Endothelial cell of umbilical vein (primary cell): ENCODE measurements around the gene ARID3B. TPM values are rescaled to one million over a fixed set of nuclear protein-coding genes. Genes with fewer than 3 reads are reported as not detected.
A peak's percentile ranks its signal among the peaks of the same experiment; 100 is the strongest.

ENCODE experiments used
- BruUV-seq: library from RNA; stranded (reverse); fragments of 400-500 nt; replicated peaks from 2 replicates; lab custom pipeline; 2021; lab: Mats Ljungman, UMichigan
- CTCF ChIA-PET: fragments of 300-600, 350-600 bp; sonication (Branson Sonifier 250); formaldehyde crosslinking; loops from one replicate; lab custom pipeline; 2021; ENCODE audit warnings: antibody characterized with exemption, inconsistent platforms; lab: Charles Lee
- POLR2A ChIA-PET: fragments of 300-600, 350-600 bp; sonication (Branson Sonifier 250); formaldehyde crosslinking; loops from one replicate; lab custom pipeline; 2021; ENCODE audit warnings: antibody characterized with exemption, inconsistent platforms; lab: Charles Lee
- DNase-seq: peaks from one replicate; pipeline ENCODE4 v3.0.0-alpha.2; 2011; ENCODE audit warnings: low read depth, low spot score
- FAIRE-seq: peaks from 2 replicates; lab custom pipeline; 2011; peaks lifted over from hg19 to GRCh38; lab: Jason Lieb, UNC
- H2AFZ ChIP-seq: 2 replicates; pipeline ENCODE4 v1.6.0; 2012; ENCODE audit warnings: low read depth, low read length, control low read depth, inconsistent platforms
- H3K27ac ChIP-seq: 2 replicates; pipeline ENCODE4 v1.5.1; 2011; ENCODE audit warnings: low read depth, mild to moderate bottlenecking, control low read depth, low read length, moderate library complexity; ENCODE audit not compliant: insufficient read depth
- H3K27me3 ChIP-seq, 2 experiments: 2 replicates each; pipeline versions ENCODE4 v1.6.0 to v1.6.1; 2011; ENCODE audit warnings: low read length in 2 of 2, mixed read lengths in 1 of 2; ENCODE audit not compliant: control insufficient read depth in 2 of 2, insufficient read depth in 2 of 2
- H3K36me3 ChIP-seq, 2 experiments: 2 replicates in 1 of 2; 3 replicates in 1 of 2; pipeline ENCODE4 v1.5.1; 2011; ENCODE audit warnings: low read length in 2 of 2, mild to moderate bottlenecking in 1 of 2, moderate library complexity in 1 of 2; ENCODE audit not compliant: control insufficient read depth in 2 of 2, insufficient read depth in 2 of 2; ENCODE audit errors: extremely low read depth in 1 of 2
- H3K4me1 ChIP-seq: 3 replicates; pipeline ENCODE4 v1.5.1; 2011; ENCODE audit warnings: mild to moderate bottlenecking, low read length; ENCODE audit not compliant: control insufficient read depth, insufficient read depth; ENCODE audit errors: extremely low read depth
- H3K4me2 ChIP-seq: 2 replicates; pipeline ENCODE4 v1.6.1; 2011; ENCODE audit warnings: low read length, control low read depth, mixed read lengths; ENCODE audit not compliant: insufficient read depth
- H3K4me3 ChIP-seq, 3 experiments: fragments of 200-600 bp in 1 of 3; sonication (generic), shearing (Covaris generic) in 1 of 3; replicated peaks in 1 of 3; 2 replicates each; pipeline ENCODE4 v1.5.1; 2011 to 2016; ENCODE audit warnings: control low read depth in 3 of 3, low read length in 3 of 3, mild to moderate bottlenecking in 2 of 3, inconsistent platforms in 1 of 3, low read depth in 1 of 3, moderate library complexity in 1 of 3; ENCODE audit not compliant: insufficient read depth in 1 of 3
- H3K79me2 ChIP-seq: 2 replicates; pipeline ENCODE4 v1.6.0; 2012; ENCODE audit warnings: low read length, inconsistent platforms; ENCODE audit not compliant: control insufficient read depth, insufficient read depth
- H3K9ac ChIP-seq: replicated peaks from 2 replicates; pipeline ENCODE3; 2011; ENCODE audit warnings: low read length, control low read depth; ENCODE audit not compliant: insufficient read depth; ENCODE audit errors: extremely low read depth
- H3K9me1 ChIP-seq: replicated peaks from 3 replicates; pipeline ENCODE4 v1.6.0; 2011; ENCODE audit warnings: mild to moderate bottlenecking, low read length; ENCODE audit not compliant: control insufficient read depth, insufficient read depth; ENCODE audit errors: extremely low read depth
- H3K9me3 ChIP-seq: replicated peaks from 2 replicates; pipeline ENCODE4 v1.5.1; 2012; ENCODE audit warnings: low read length, inconsistent platforms; ENCODE audit not compliant: control insufficient read depth, insufficient read depth
- H4K20me1 ChIP-seq: replicated peaks from 2 replicates; pipeline ENCODE3; 2011; ENCODE audit warnings: mild to moderate bottlenecking, low read length; ENCODE audit not compliant: control insufficient read depth, insufficient read depth; ENCODE audit errors: extremely low read depth
- FOS ChIP-seq: IDR thresholded peaks from 2 replicates; pipeline ENCODE4 v1.6.1; 2011; ENCODE audit warnings: mild to moderate bottlenecking, low read length, moderate library complexity, borderline replicate concordance; ENCODE audit not compliant: insufficient read depth
- GATA2 ChIP-seq: IDR thresholded peaks from 2 replicates; pipeline ENCODE4 v1.7.0; 2011; ENCODE audit warnings: low read depth, mild to moderate bottlenecking, moderate library complexity, mixed read lengths, low read length; ENCODE audit not compliant: insufficient read length, insufficient read depth
- POLR2A ChIP-seq: IDR thresholded peaks from 2 replicates; pipeline ENCODE4 v1.6.1; 2012; ENCODE audit warnings: low read depth, mild to moderate bottlenecking, control low read depth, low read length
- POLR2AphosphoS5 ChIP-seq: IDR thresholded peaks from 2 replicates; pipeline ENCODE4 v1.6.1; 2012; ENCODE audit warnings: low read depth, mild to moderate bottlenecking, control low read depth, low read length, moderate library complexity; ENCODE audit not compliant: insufficient read depth
- dilution Hi-C: fragments of 300-500 bp; cut with MboI; formaldehyde crosslinking; loops from one replicate; pipeline ENCODE4 v1.15.0; 2019; ENCODE audit warnings: low sequenced_read_pairs; ENCODE audit not compliant: extremely low pct_ligation_motif_present
- intact Hi-C: fragments of 100-400 bp; cut with micrococcal nuclease; formaldehyde crosslinking; loops from one replicate; pipeline ENCODE4 v1.10.0; 2022
- polyA plus RNA-seq, 4 experiments: library from polyadenylated mRNA; depleted of rRNA in 3 of 4; stranded (reverse) in 3 of 4; unstranded in 1 of 4; fragments of >200 nt; gene quantifications; 2 replicates each; pipeline versions ENCODE4 v1.2.1 to v1.2.3, GENCODE V29; 2011 to 2012; ENCODE audit warnings: missing spikeins in 1 of 4
- total RNA-seq: library from RNA; stranded (reverse); gene quantifications from 2 replicates; pipeline ENCODE4 v1.2.3, GENCODE V29; 2021
- TF ChIP-seq, protein P1 (sequence below): IDR thresholded peaks from 2 replicates; pipeline ENCODE4 v1.6.1; 2011; ENCODE audit not compliant: insufficient read depth, insufficient read length
- TF ChIP-seq, protein P2 (sequence below), 2 donors: IDR thresholded peaks; 1 replicate in 1 of 2; 2 replicates in 1 of 2; pipeline ENCODE4 v1.5.1; 2011; ENCODE audit warnings: low read length in 2 of 2, mild to moderate bottlenecking in 2 of 2, moderate library complexity in 2 of 2, control low read depth in 1 of 2, inconsistent platforms in 1 of 2, low read depth in 1 of 2; ENCODE audit not compliant: insufficient read depth in 1 of 2; ENCODE audit errors: extremely low read depth in 1 of 2

ARID3B gene
- total and polyA plus RNA-seq, 2 donors (not counting 3 experiments of a cell fraction or from before 2014, with no cell fraction given), result 6.2 to 10.0 TPM

DNA sequence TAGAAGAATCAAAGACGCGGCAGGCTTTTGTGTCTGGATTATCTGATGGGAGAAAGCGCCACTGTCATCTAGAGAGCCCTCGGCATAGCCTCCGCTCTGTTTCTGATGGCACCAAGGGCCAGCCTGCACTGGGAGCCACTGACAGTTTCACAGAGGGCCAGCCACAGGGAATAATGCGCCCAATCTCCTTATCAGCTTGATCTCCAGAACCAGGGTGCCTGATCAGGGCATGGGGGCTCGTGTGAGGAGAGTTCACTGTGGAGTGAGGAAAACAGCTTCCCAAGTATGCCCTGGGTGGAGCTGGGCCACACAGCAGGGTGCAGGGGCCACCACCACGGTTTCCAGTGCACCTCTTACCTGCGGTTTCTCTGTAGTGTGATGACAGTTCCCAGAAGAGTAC lies 44.8 kb downstream of the ARID3B start:
- BruUV-seq, result no TSS peak
- Histone ChIP-seq H3K4me2 (no peak overlapping the region), H3K27ac (no peak overlapping the region), H3K4me1 (peaks cover 26% of the 10 kb centered on the region), H3K9ac (no peak overlapping the region), H3K36me3 (no peaks in the 10 kb centered on the region), H3K9me3 (no peaks in the 10 kb centered on the region), H3K27me3 (no peaks in the 10 kb centered on the region), H4K20me1 (no peaks in the 10 kb centered on the region), H2AFZ (no peak overlapping the region), H3K79me2 (no peaks in the 10 kb centered on the region), H3K4me3 (no peak overlapping the region), H3K9me1 (no peaks in the 10 kb centered on the region)
- ChIA-PET POLR2A (no interaction called here), CTCF (no interaction called here)
- no peak for DNase-seq
- intact Hi-C loops (no loop called here), dilution Hi-C loops (no loop called here)
- FAIRE-seq, result no peak
- TF ChIP-seq, protein P1, sequence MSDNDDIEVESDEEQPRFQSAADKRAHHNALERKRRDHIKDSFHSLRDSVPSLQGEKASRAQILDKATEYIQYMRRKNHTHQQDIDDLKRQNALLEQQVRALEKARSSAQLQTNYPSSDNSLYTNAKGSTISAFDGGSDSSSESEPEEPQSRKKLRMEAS, result no peak
- TF ChIP-seq GATA2, result no peak
- no peak for TF ChIP-seq POLR2A

DNA sequence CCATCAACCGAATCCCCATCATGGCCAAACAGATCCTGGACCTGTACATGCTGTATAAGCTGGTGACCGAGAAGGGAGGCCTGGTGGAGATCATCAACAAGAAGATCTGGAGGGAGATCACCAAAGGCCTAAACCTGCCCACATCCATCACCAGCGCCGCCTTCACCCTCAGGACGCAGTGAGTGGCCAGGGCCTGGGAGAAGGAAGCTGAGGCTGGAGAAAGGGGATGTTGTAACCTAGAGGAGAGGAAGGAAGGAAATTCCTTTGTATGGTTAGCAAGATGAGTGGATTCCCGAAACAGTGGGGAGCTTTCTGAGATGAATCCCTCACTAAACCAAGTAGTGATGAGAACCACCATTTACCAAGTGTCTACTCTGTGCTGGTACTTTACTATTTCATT lies 48.8 kb downstream of the ARID3B start:
- no peaks in the 10 kb centered on the region for H3K79me2 ChIP-seq
- POLR2A ChIA-PET, result interaction anchor here (2.1 kb wide), 1 partner anchor 44 kb away, joined by 4 read pairs; no protein-coding TSS in a partner anchor
- BruUV-seq, result no TSS peak
- DNase-seq (peak; percentile 36), FAIRE-seq (peak; percentile 98)
- intact Hi-C loops, result loop anchor here (2.0 kb wide), 2 partner anchors 15 to 25 kb away; partner anchors contain the start of gene CLK3
- peak overlapping the region; percentile 17 for H3K9ac ChIP-seq
- H3K9me3 ChIP-seq, result no peaks in the 10 kb centered on the region
- peaks cover 0 to 11% of the 10 kb centered on the region in 2 experiments for H3K36me3 ChIP-seq
- dilution Hi-C loops, result no loop called here
- H3K27me3 ChIP-seq, result no peaks in the 10 kb centered on the region
- no peak overlapping the region for H3K4me3 ChIP-seq
- TF ChIP-seq POLR2AphosphoS5 (peak; percentile 28), POLR2A (no peak), FOS (no peak), GATA2 (no peak)
- TF ChIP-seq, protein P2, sequence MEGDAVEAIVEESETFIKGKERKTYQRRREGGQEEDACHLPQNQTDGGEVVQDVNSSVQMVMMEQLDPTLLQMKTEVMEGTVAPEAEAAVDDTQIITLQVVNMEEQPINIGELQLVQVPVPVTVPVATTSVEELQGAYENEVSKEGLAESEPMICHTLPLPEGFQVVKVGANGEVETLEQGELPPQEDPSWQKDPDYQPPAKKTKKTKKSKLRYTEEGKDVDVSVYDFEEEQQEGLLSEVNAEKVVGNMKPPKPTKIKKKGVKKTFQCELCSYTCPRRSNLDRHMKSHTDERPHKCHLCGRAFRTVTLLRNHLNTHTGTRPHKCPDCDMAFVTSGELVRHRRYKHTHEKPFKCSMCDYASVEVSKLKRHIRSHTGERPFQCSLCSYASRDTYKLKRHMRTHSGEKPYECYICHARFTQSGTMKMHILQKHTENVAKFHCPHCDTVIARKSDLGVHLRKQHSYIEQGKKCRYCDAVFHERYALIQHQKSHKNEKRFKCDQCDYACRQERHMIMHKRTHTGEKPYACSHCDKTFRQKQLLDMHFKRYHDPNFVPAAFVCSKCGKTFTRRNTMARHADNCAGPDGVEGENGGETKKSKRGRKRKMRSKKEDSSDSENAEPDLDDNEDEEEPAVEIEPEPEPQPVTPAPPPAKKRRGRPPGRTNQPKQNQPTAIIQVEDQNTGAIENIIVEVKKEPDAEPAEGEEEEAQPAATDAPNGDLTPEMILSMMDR (IDR thresholded peaks at IDR 0.05; ENCODE audit: extremely low read depth in 1 of 2, insufficient read depth in 1 of 2, low read depth in 1 of 2, low read length in 2 of 2), result no peak
- TF ChIP-seq, protein P1, result no peak
- H3K9me1 ChIP-seq, result no peaks in the 10 kb centered on the region
- peaks cover 24% of the 10 kb centered on the region for H3K4me1 ChIP-seq
- H3K27ac ChIP-seq, result peak overlapping the region; percentile 73
- no peaks in the 10 kb centered on the region for H4K20me1 ChIP-seq
- CTCF ChIA-PET, result interaction anchor here (0.9 to 2.1 kb wide), 5 partner anchors 9 to 208 kb away, joined by 3 to 10 read pairs (median 5); partner anchors contain the start of gene ARID3B
- H3K4me2 ChIP-seq, result peak overlapping the region; percentile 61
- H2AFZ ChIP-seq, result peak overlapping the region; percentile 31
